A549 (cell line): ENCODE measurements around the gene SLC16A7. TPM values are rescaled to one million over a fixed set of nuclear protein-coding genes. Genes with fewer than 3 reads are reported as not detected.
A peak's percentile ranks its signal among the peaks of the same experiment; 100 is the strongest.

ENCODE experiments used
- ATAC-seq, 2 experiments: fragments of 200-7000 bp in 1 of 2; fragments of >200 bp in 1 of 2; cut with Nextera tagmentation in 1 of 2; cut with Tn5 transposase in 1 of 2; 3 replicates each; pipeline versions ENCODE4 v1.8.0 to v1.9.1; 2018 to 2020; ENCODE audit warnings: mild to moderate bottlenecking in 1 of 2, moderate library complexity in 1 of 2
- CTCF ChIA-PET: fragments of 300-600 bp; sonication (Branson Sonifier 250); formaldehyde crosslinking; extraction: SDS; loops from one replicate; lab custom pipeline; 2021; ENCODE audit warnings: antibody characterized with exemption, inconsistent platforms; lab: Yijun Ruan, JAX
- POLR2A ChIA-PET: fragments of 350-600 bp; formaldehyde crosslinking; extraction: SDS; loops from one replicate; lab custom pipeline; 2021; ENCODE audit warnings: antibody characterized with exemption, inconsistent platforms; lab: Yijun Ruan, JAX
- DNase-seq, 2 experiments: peaks; one replicate each; pipeline versions ENCODE4 v3.0.0 to v3.0.0-alpha.2; 2011 to 2016; ENCODE audit warnings: low read depth in 1 of 2, low spot score in 1 of 2
- FAIRE-seq: peaks from 2 replicates; lab custom pipeline; 2011; peaks lifted over from hg19 to GRCh38; lab: Jason Lieb, UNC
- H3K27ac ChIP-seq, 2 experiments: fragments of >200 bp; sonication (Bioruptor Twin); formaldehyde crosslinking; 3 replicates each; pipeline ENCODE4 v1.5.1; 2016 to 2017
- H3K4me1 ChIP-seq: fragments of >200 bp; sonication (Bioruptor Twin); formaldehyde crosslinking; 3 replicates; pipeline ENCODE4 v1.6.1; 2016
- H3K4me2 ChIP-seq: fragments of >200 bp; sonication (Bioruptor Twin); formaldehyde crosslinking; 3 replicates; pipeline ENCODE4 v1.6.1; 2016
- H3K4me3 ChIP-seq: fragments of >200 bp; sonication (Bioruptor Twin); formaldehyde crosslinking; 3 replicates; pipeline ENCODE4 v1.5.1; 2016
- H3K9me3 ChIP-seq: fragments of >200 bp; sonication (Bioruptor Twin); formaldehyde crosslinking; 3 replicates; pipeline ENCODE4 v1.6.1; 2016
- BCL3 ChIP-seq: fragments of >200 bp; sonication (Bioruptor Twin); formaldehyde crosslinking; IDR thresholded peaks from 3 replicates; pipeline ENCODE4 v1.6.1; 2016
- CHD2 ChIP-seq: fragments of 150-350 bp; IDR thresholded peaks from 2 replicates; pipeline ENCODE4 v1.6.1; 2014; ENCODE audit warnings: low read length; ENCODE audit not compliant: partially characterized antibody
- FOXS1 ChIP-seq: fragments of 250-450 bp; sonication (Bioruptor Pico); IDR thresholded peaks from 2 replicates; pipeline ENCODE4 v1.5.0; 2020; ENCODE audit warnings: mild to moderate bottlenecking, moderate library complexity
- HDAC2 ChIP-seq: fragments of 200-600 bp; sonication (generic); IDR thresholded peaks from 2 replicates; pipeline ENCODE4 v1.6.1; 2016
- HOXB13 ChIP-seq: fragments of 250-450 bp; sonication (Bioruptor Pico); IDR thresholded peaks from 2 replicates; pipeline ENCODE4 v1.5.0; 2020; ENCODE audit warnings: low read depth, mild to moderate bottlenecking, moderate library complexity
- JUN ChIP-seq, 2 experiments: fragments of >200 bp; sonication (Bioruptor Twin); formaldehyde crosslinking; IDR thresholded peaks; 2 replicates in 1 of 2; 3 replicates in 1 of 2; pipeline ENCODE4 v1.6.1; 2016 to 2017
- MAFK ChIP-seq: fragments of 450-650 bp; IDR thresholded peaks from 2 replicates; pipeline ENCODE4 v1.6.1; 2014; ENCODE audit not compliant: partially characterized antibody
- MAX ChIP-seq: IDR thresholded peaks from 2 replicates; pipeline ENCODE4 v1.6.1; 2012
- MAZ ChIP-seq: fragments of 150-350 bp; IDR thresholded peaks from 2 replicates; pipeline ENCODE4 v1.6.1; 2014; ENCODE audit warnings: antibody characterized with exemption, low read depth, low read length, borderline replicate concordance
- NPAS2 ChIP-seq: fragments of 250-450 bp; sonication (Bioruptor Pico); IDR thresholded peaks from 2 replicates; pipeline ENCODE4 v1.8.0; 2022; ENCODE audit warnings: mild to moderate bottlenecking, moderate library complexity, borderline replicate concordance
- PHF8 ChIP-seq: fragments of 200-600 bp; sonication (generic); IDR thresholded peaks from 2 replicates; pipeline ENCODE4 v1.6.1; 2016; ENCODE audit warnings: low read depth, mild to moderate bottlenecking, antibody characterized with exemption, moderate library complexity, borderline replicate concordance
- POLR2A ChIP-seq: IDR thresholded peaks from 2 replicates; pipeline ENCODE4 v1.6.1; 2012; ENCODE audit warnings: mild to moderate bottlenecking, low read length
- RAD21 ChIP-seq, 2 experiments: fragments of >200 bp in 1 of 2; sonication (Bioruptor Twin) in 1 of 2; formaldehyde crosslinking in 1 of 2; IDR thresholded peaks in 1 of 2; conservative IDR thresholded peaks in 1 of 2; 2 replicates in 1 of 2; 3 replicates in 1 of 2; pipeline ENCODE4 v1.6.1; 2012 to 2018; ENCODE audit warnings: inconsistent platforms in 1 of 2
- RARB ChIP-seq: fragments of 250-450 bp; sonication (Bioruptor Pico); IDR thresholded peaks from 2 replicates; pipeline ENCODE4 v1.8.0; 2021; ENCODE audit warnings: mild to moderate bottlenecking, moderate library complexity
- RCOR1 ChIP-seq: fragments of 150-350 bp; IDR thresholded peaks from 2 replicates; pipeline ENCODE4 v1.6.1; 2014; ENCODE audit warnings: antibody characterized with exemption, low read length, low read depth
- REST ChIP-seq: fragments of 200-600 bp; sonication (generic); IDR thresholded peaks from 2 replicates; pipeline ENCODE4 v1.6.1; 2016; ENCODE audit warnings: antibody characterized with exemption, mild to moderate bottlenecking, moderate library complexity
- RFX5 ChIP-seq: fragments of 450-650 bp; IDR thresholded peaks from 2 replicates; pipeline ENCODE4 v1.7.1; 2014; ENCODE audit warnings: antibody characterized with exemption, mild to moderate bottlenecking, moderate library complexity
- SMC3 ChIP-seq: fragments of >200 bp; sonication (Bioruptor Twin); formaldehyde crosslinking; IDR thresholded peaks from 3 replicates; pipeline ENCODE4 v1.6.1; 2018; ENCODE audit warnings: inconsistent platforms
- SREBF2 ChIP-seq: fragments of 450-650 bp; IDR thresholded peaks from 2 replicates; pipeline ENCODE4 v1.6.1; 2014; ENCODE audit warnings: mild to moderate bottlenecking, moderate library complexity
- ZC3H11A ChIP-seq: fragments of 450-650 bp; IDR thresholded peaks from 2 replicates; pipeline ENCODE4 v1.6.1; 2014; ENCODE audit warnings: antibody characterized with exemption, mild to moderate bottlenecking
- ZFP36 ChIP-seq: fragments of 450-650 bp; IDR thresholded peaks from 2 replicates; pipeline ENCODE4 v1.6.1; 2014; ENCODE audit warnings: borderline replicate concordance; ENCODE audit not compliant: partially characterized antibody
- ZNF302 ChIP-seq: fragments of 250-450 bp; sonication (Bioruptor Pico); IDR thresholded peaks from 2 replicates; pipeline ENCODE4 v1.9.0; 2021; ENCODE audit warnings: inconsistent platforms, mild to moderate bottlenecking, moderate library complexity
- WGBS: methylation state at CpG from one replicate; pipeline ENCODE4 v1.1.6; 2017; ENCODE audit errors: missing lambda C conversion rate; 5-methylcytosine and 5-hydroxymethylcytosine counted together
- polyA plus RNA-seq, 4 experiments: library from polyadenylated mRNA; depleted of rRNA in 3 of 4; stranded (reverse); fragments of >200 nt; fragmentation: RNase III in 1 of 4; extraction: RNeasy Plus Mini Kit Qiagen cat#74134 plus additional on column Dnase treatment in 1 of 4; gene quantifications; 2 replicates in 3 of 4; 3 replicates in 1 of 4; pipeline ENCODE4 v1.2.3, GENCODE V29; 2011 to 2017
- TF ChIP-seq, protein P1 (sequence below): fragments of 450-650 bp; IDR thresholded peaks from 2 replicates; pipeline ENCODE4 v1.6.1; 2014; ENCODE audit warnings: antibody characterized with exemption
- TF ChIP-seq, protein P2 (sequence below): fragments of >200 bp; sonication (Bioruptor Twin); formaldehyde crosslinking; IDR thresholded peaks from 2 replicates; pipeline ENCODE4 v1.6.1; 2016

Gene SLC16A7
- polyA plus RNA-seq, 2 of the 4 experiments (the other 2 are of a cell fraction), result 0.14 to 0.23 TPM

DNA sequence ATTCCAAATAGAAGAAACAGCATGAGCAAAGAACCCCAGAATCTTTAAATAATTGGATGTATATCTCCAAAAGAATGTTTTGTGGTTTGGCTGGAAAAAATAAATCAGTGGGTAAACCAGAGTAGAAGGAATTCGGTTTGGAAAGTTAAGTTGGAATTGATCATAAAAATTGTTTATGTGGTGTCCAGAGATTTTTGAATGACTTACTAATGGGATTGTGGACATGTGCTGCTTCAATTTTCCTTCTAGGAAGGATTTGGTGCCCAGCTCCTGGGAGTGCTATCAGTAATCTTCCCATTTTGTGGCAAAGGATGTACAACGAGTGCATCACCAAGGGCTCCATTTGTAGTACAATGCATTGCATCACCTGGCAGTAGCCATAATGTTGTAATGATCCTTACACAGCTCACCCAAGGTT, 224.8 kb downstream of the SLC16A7 start (continued):
- TF ChIP-seq REST (no peak), ZC3H11A (no peak), HOXB13 (CRISPR knock-in tag) (no peak)
- TF ChIP-seq, protein P1, sequence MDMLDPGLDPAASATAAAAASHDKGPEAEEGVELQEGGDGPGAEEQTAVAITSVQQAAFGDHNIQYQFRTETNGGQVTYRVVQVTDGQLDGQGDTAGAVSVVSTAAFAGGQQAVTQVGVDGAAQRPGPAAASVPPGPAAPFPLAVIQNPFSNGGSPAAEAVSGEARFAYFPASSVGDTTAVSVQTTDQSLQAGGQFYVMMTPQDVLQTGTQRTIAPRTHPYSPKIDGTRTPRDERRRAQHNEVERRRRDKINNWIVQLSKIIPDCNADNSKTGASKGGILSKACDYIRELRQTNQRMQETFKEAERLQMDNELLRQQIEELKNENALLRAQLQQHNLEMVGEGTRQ, result no peak

GRCh38 chr12:59823567-59823966, 227.7 kb downstream of the SLC16A7 start:
- CTCF ChIA-PET, result no interaction called here
- FAIRE-seq, result no peak

GRCh38 chr12:59827767-59828166, 231.9 kb downstream of the SLC16A7 start:
- no peak for ATAC-seq
- CTCF ChIA-PET, result no interaction called here
- H3K4me3 ChIP-seq, result no peak overlapping the region

More at GRCh38 chr12:59823567-59823966, 227.7 kb downstream of the SLC16A7 start:
- H3K4me1 ChIP-seq, result no peaks in the 10 kb centered on the region
- ATAC-seq, result no peak
- no peak overlapping the region for H3K4me3 ChIP-seq
- POLR2A ChIA-PET, result no interaction called here
- TF ChIP-seq MAZ (no peak), HDAC2 (no peak), CHD2 (no peak), RAD21 (conservative IDR thresholded peaks at IDR 0.05 in 1 of 2, IDR thresholded peaks at IDR 0.05 in 1 of 2) (no peak), MAX (no peak), HOXB13 (CRISPR knock-in tag) (no peak), RARB (CRISPR knock-in tag) (no peak), BCL3 (no peak), FOXS1 (CRISPR knock-in tag) (no peak), ZNF302 (CRISPR knock-in tag) (no peak), ZFP36 (no peak), SMC3 (no peak), RFX5 (no peak)
- TF ChIP-seq, all 56 proteins: peak for 0
- DNase-seq, result no peak
- no peak overlapping the region for H3K27ac ChIP-seq
- H3K9me3 ChIP-seq, result no peaks in the 10 kb centered on the region
- no peak overlapping the region for H3K4me2 ChIP-seq

More at GRCh38 chr12:59827767-59828166, 231.9 kb downstream of the SLC16A7 start:
- DNase-seq (no peak), FAIRE-seq (no peak)
- Histone ChIP-seq H3K4me1 (no peaks in the 10 kb centered on the region), H3K9me3 (no peaks in the 10 kb centered on the region; the same call in 2 of the 3 replicates), H3K27ac (no peak overlapping the region), H3K4me2 (no peak overlapping the region)
- TF ChIP-seq POLR2A (no peak), SREBF2 (no peak), NPAS2 (no peak), RCOR1 (no peak), BCL3 (no peak), MAFK (peak; percentile 80), JUN (IDR thresholded peaks at IDR 0.05) (no peak), PHF8 (no peak)
- TF ChIP-seq, protein P2, sequence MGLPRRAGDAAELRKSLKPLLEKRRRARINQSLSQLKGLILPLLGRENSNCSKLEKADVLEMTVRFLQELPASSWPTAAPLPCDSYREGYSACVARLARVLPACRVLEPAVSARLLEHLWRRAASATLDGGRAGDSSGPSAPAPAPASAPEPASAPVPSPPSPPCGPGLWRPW, result no peak
- POLR2A ChIA-PET, result no interaction called here
- 23% methylated on average over 3 of the region's 3 CpGs for WGBS
